Mesendoderm (in vitro differentiated cells): ENCODE results near the gene MYO15B.
"Not testable (repeated sequence)": the region's sequence is repeated elsewhere in the genome, so short reads cannot be mapped to it uniquely, and the experiment has no call there.

Source experiments
- DNase-seq: peaks from one replicate; pipeline ENCODE4 v3.0.0; 2013
- H2AK5ac ChIP-seq: 2 replicates; pipeline ENCODE4 v1.6.1; 2013; ENCODE audit warnings: low read length, inconsistent platforms
- H2BK120ac ChIP-seq: 2 replicates; pipeline ENCODE4 v1.6.1; 2013; ENCODE audit warnings: low read depth, mild to moderate bottlenecking, low read length, moderate library complexity, mixed read lengths
- H2BK15ac ChIP-seq: replicated peaks from 2 replicates; pipeline ENCODE4 v1.6.1; 2013; ENCODE audit warnings: low read depth, mild to moderate bottlenecking, moderate library complexity
- H2BK5ac ChIP-seq: 2 replicates; pipeline ENCODE4 v1.6.1; 2013; ENCODE audit warnings: low read length, inconsistent platforms
- H3K18ac ChIP-seq: 2 replicates; pipeline ENCODE4 v1.6.1; 2013; ENCODE audit warnings: mild to moderate bottlenecking, low read length, mixed read lengths
- H3K23ac ChIP-seq: one replicate; pipeline ENCODE4 v1.6.1; 2013; ENCODE audit warnings: low read length
- H3K27ac ChIP-seq: 2 replicates; pipeline ENCODE4 v1.5.1; 2013; ENCODE audit warnings: low read depth, mild to moderate bottlenecking, inconsistent platforms, low read length, moderate library complexity
- H3K27me3 ChIP-seq: 2 replicates; pipeline ENCODE4 v1.6.1; 2013; ENCODE audit warnings: low read length, control low read depth, mild to moderate bottlenecking, inconsistent platforms; ENCODE audit not compliant: insufficient read depth, poor library complexity
- H3K36me3 ChIP-seq: 2 replicates; pipeline ENCODE4 v1.6.1; 2013; ENCODE audit warnings: low read length, inconsistent platforms; ENCODE audit not compliant: control insufficient read depth, insufficient read depth
- H3K4ac ChIP-seq: one replicate; pipeline ENCODE4 v1.6.1; 2013; ENCODE audit warnings: low read depth, mild to moderate bottlenecking, low read length, moderate library complexity
- H3K4me1 ChIP-seq: 2 replicates; pipeline ENCODE4 v1.6.1; 2013; ENCODE audit warnings: low read depth, low read length, inconsistent platforms; ENCODE audit not compliant: control insufficient read depth
- H3K4me2 ChIP-seq: 2 replicates; pipeline ENCODE4 v1.6.1; 2013; ENCODE audit warnings: low read length
- H3K4me3 ChIP-seq: 2 replicates; pipeline ENCODE4 v1.5.1; 2013; ENCODE audit warnings: mild to moderate bottlenecking, low read length
- H3K56ac ChIP-seq: one replicate; pipeline ENCODE4 v1.6.1; 2013; ENCODE audit warnings: low read length
- H3K79me1 ChIP-seq: 2 replicates; pipeline ENCODE4 v1.6.1; 2013; ENCODE audit warnings: low read length, inconsistent platforms
- H3K79me2 ChIP-seq: 2 replicates; pipeline ENCODE4 v1.6.1; 2013; ENCODE audit warnings: mild to moderate bottlenecking, low read length; ENCODE audit not compliant: control insufficient read depth, insufficient read depth
- H3K9ac ChIP-seq: 2 replicates; pipeline ENCODE4 v1.6.1; 2013; ENCODE audit warnings: low read length, inconsistent platforms
- H4K5ac ChIP-seq: one replicate; pipeline ENCODE4 v1.6.1; 2013; ENCODE audit warnings: low read length
- H4K8ac ChIP-seq: one replicate; pipeline ENCODE4 v1.6.1; 2013; ENCODE audit warnings: low read depth, mild to moderate bottlenecking, control low read depth, low read length, moderate library complexity
- WGBS: extraction: QIAGEN DNeasy Blood & Tissue Kit; methylation state at CpG from one replicate; pipeline ENCODE4 v1.1.7; 2013; ENCODE audit warnings: low lambda C conversion rate, missing lambda C conversion rate; ENCODE audit not compliant: insufficient coverage; ENCODE audit errors: extremely low coverage; 5-methylcytosine and 5-hydroxymethylcytosine counted together

Gene MYO15B

GRCh38 chr17:75593430-75593829, 5.8 kb downstream of the MYO15B start:
- H4K5ac ChIP-seq, H3K4me1 ChIP-seq, H3K36me3 ChIP-seq, H3K4me3 ChIP-seq, H3K56ac ChIP-seq, H3K4ac ChIP-seq, H2BK120ac ChIP-seq, H2AK5ac ChIP-seq, H3K9ac ChIP-seq, H2BK15ac ChIP-seq, H3K27me3 ChIP-seq, H2BK5ac ChIP-seq, H3K23ac ChIP-seq, H3K79me2 ChIP-seq, H4K8ac ChIP-seq, H3K27ac ChIP-seq, H3K18ac ChIP-seq, H3K4me2 ChIP-seq, H3K79me1 ChIP-seq, DNase-seq: not testable (repeated sequence)
- no CpG with 5 or more reads among the region's 9 CpGs for WGBS

GRCh38 chr17:75594499-75595283, 7.1 kb downstream of the MYO15B start:
- Histone ChIP-seq H4K5ac (no peak overlapping the region), H3K23ac (no peak overlapping the region), H2BK15ac (no peak overlapping the region), H3K79me1 (no peaks in the 10 kb centered on the region), H3K4me3 (no peak overlapping the region), H3K56ac (no peak overlapping the region), H3K27ac (no peak overlapping the region), H4K8ac (no peak overlapping the region), H3K4me1 (no peaks in the 10 kb centered on the region), H2BK120ac (no peak overlapping the region), H3K79me2 (no peaks in the 10 kb centered on the region), H3K36me3 (no peaks in the 10 kb centered on the region), H3K4ac (no peak overlapping the region), H3K9ac (no peak overlapping the region), H2AK5ac (no peak overlapping the region), H3K4me2 (no peak overlapping the region), H2BK5ac (no peak overlapping the region), H3K27me3 (no peaks in the 10 kb centered on the region), H3K18ac (no peak overlapping the region)
- DNase-seq = no peak
- WGBS = no CpG with 5 or more reads among the region's 28 CpGs

DNA sequence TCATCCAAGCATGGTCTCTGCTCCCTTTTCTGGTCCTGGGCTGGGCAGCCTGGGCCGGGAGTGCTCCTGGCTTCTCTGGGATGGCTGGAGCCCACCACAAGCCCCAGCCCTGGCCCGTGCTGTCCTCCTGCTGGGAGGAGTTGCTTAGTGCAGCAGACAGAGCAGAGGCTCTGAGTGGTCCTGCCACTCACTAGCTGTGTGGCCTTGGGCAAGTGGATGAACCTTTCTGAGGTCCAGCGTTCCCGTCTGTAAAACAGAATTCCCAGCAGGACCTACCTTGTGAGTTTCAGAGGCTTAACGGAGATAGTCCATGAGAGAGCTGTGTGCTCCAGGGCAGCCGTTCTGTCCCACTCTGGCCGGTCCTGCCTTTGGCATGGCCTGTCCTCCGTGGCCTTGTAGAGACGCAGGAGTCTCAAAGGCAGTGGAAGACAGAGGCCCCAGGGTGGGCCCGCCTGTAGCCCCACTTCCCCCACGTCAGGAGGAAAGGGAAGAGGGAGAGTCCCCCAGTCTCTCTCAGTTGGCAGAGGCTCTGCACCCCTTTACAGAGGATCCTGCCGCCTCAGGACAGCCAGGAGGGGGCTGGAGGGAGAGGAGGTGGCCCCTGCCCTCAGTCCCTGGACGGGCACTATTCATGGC, 7.8 kb downstream of the MYO15B start:
- no peak overlapping the region for H2BK120ac ChIP-seq
- H3K4me1 ChIP-seq = no peaks in the 10 kb centered on the region
- H3K4me2 ChIP-seq = no peak overlapping the region
- no peak overlapping the region for H2AK5ac ChIP-seq
- H3K79me1 ChIP-seq = no peaks in the 10 kb centered on the region
- no peak overlapping the region for H3K27ac ChIP-seq
- no peak overlapping the region for H4K5ac ChIP-seq
- no peak overlapping the region for H3K4me3 ChIP-seq
- H2BK5ac ChIP-seq = no peak overlapping the region
- H3K23ac ChIP-seq = no peak overlapping the region
- H3K4ac ChIP-seq = no peak overlapping the region
- DNase-seq = no peak
- H3K18ac ChIP-seq = no peak overlapping the region
- WGBS = no CpG with 5 or more reads among the region's 13 CpGs
- no peaks in the 10 kb centered on the region for H3K36me3 ChIP-seq
- no peak overlapping the region for H4K8ac ChIP-seq
- H3K27me3 ChIP-seq = no peaks in the 10 kb centered on the region
- no peaks in the 10 kb centered on the region for H3K79me2 ChIP-seq
- no peak overlapping the region for H3K56ac ChIP-seq
- H3K9ac ChIP-seq = no peak overlapping the region
- H2BK15ac ChIP-seq = no peak overlapping the region

GRCh38 chr17:75595920-75596313, 8.3 kb downstream of the MYO15B start:
- H3K79me1 ChIP-seq = no peaks in the 10 kb centered on the region
- no peak overlapping the region for H2BK120ac ChIP-seq
- no peak overlapping the region for H3K56ac ChIP-seq
- no peak overlapping the region for H3K4me3 ChIP-seq
- H3K9ac ChIP-seq = no peak overlapping the region
- H3K23ac ChIP-seq = no peak overlapping the region
- no peak overlapping the region for H2AK5ac ChIP-seq
- H4K5ac ChIP-seq = no peak overlapping the region
- H2BK5ac ChIP-seq = no peak overlapping the region
- no peaks in the 10 kb centered on the region for H3K4me1 ChIP-seq
- H3K4me2 ChIP-seq = no peak overlapping the region
- WGBS = no CpG with 5 or more reads among the region's 6 CpGs
- H3K4ac ChIP-seq = no peak overlapping the region
- no peaks in the 10 kb centered on the region for H3K27me3 ChIP-seq
- no peaks in the 10 kb centered on the region for H3K79me2 ChIP-seq
- H3K27ac ChIP-seq = no peak overlapping the region
- H4K8ac ChIP-seq = no peak overlapping the region
- no peak overlapping the region for H2BK15ac ChIP-seq
- H3K18ac ChIP-seq = no peak overlapping the region
- H3K36me3 ChIP-seq = no peaks in the 10 kb centered on the region
- no peak for DNase-seq

- Histone ChIP-seq H4K5ac (no peak overlapping the region), H3K4me1 (no peaks in the 10 kb centered on the region), H3K27ac (no peak overlapping the region), H3K79me2 (no peaks in the 10 kb centered on the region), H2BK120ac (no peak overlapping the region), H4K8ac (no peak overlapping the region), H3K4me3 (no peak overlapping the region), H2AK5ac (no peak overlapping the region), H3K27me3 (no peaks in the 10 kb centered on the region), H3K18ac (no peak overlapping the region), H3K4me2 (no peak overlapping the region), H2BK5ac (no peak overlapping the region), H3K4ac (no peak overlapping the region), H3K56ac (no peak overlapping the region), H2BK15ac (no peak overlapping the region), H3K9ac (no peak overlapping the region), H3K23ac (peak overlapping the region; percentile 66), H3K79me1 (no peaks in the 10 kb centered on the region), H3K36me3 (no peaks in the 10 kb centered on the region)
- WGBS = no CpG with 5 or more reads among the region's 17 CpGs
- no peak for DNase-seq
Observed at GRCh38 chr17:75596320-75597087, 8.9 kb downstream of the MYO15B start.
